D341Med (cell line): ENCODE measurements around the gene SLITRK3.
"Not testable (repeated sequence)": the region's sequence is repeated elsewhere in the genome, so short reads cannot be mapped to it uniquely, and the experiment has no call there.

Experiments
- DNase-seq: peaks from one replicate; pipeline ENCODE4 v3.0.0; 2012; ENCODE audit warnings: low spot score

Gene SLITRK3

GRCh38 chr3:165192610-165193192 lies 3.5 kb downstream of the SLITRK3 start:
- no peak for DNase-seq

- no peak for DNase-seq
These were observed 4.7 kb downstream of the SLITRK3 start for GRCh38 chr3:165191491-165191890.

- no peak for DNase-seq
These were observed 7.7 kb downstream of the SLITRK3 start for GRCh38 chr3:165188452-165188851.

GRCh38 chr3:165185707-165186327 lies 10.4 kb downstream of the SLITRK3 start:
- DNase-seq: peak; percentile 76

- no peak for DNase-seq
These were observed 14.6 kb downstream of the SLITRK3 start for GRCh38 chr3:165181556-165181955.

GRCh38 chr3:165170236-165170635 lies 25.9 kb downstream of the SLITRK3 start:
- DNase-seq: no peak

GRCh38 chr3:165169368-165169767 lies 26.8 kb downstream of the SLITRK3 start:
- no peak for DNase-seq

GRCh38 chr3:165162883-165163282 lies 33.3 kb downstream of the SLITRK3 start:
- DNase-seq: no peak

GRCh38 chr3:165159760-165160421 lies 36.3 kb downstream of the SLITRK3 start:
- DNase-seq: no peak

GRCh38 chr3:165158011-165158410 lies 38.2 kb downstream of the SLITRK3 start:
- DNase-seq: no peak

GRCh38 chr3:165156757-165157420 lies 39.3 kb downstream of the SLITRK3 start:
- no peak for DNase-seq

GRCh38 chr3:165148876-165149441 lies 47.2 kb downstream of the SLITRK3 start:
- DNase-seq: no peak

- DNase-seq: no peak
These were observed 51.9 kb downstream of the SLITRK3 start for GRCh38 chr3:165144271-165144670.

GRCh38 chr3:165139918-165140317 lies 56.3 kb downstream of the SLITRK3 start:
- not testable (repeated sequence) for DNase-seq
